ENCODE results near the gene GNG3. TPM values are rescaled to one million over a fixed set of nuclear protein-coding genes. Genes with fewer than 3 reads are reported as not detected.

Gene GNG3
- total and polyA plus RNA-seq, 5 donors = 0.57 TPM; not detected in 4

DNA sequence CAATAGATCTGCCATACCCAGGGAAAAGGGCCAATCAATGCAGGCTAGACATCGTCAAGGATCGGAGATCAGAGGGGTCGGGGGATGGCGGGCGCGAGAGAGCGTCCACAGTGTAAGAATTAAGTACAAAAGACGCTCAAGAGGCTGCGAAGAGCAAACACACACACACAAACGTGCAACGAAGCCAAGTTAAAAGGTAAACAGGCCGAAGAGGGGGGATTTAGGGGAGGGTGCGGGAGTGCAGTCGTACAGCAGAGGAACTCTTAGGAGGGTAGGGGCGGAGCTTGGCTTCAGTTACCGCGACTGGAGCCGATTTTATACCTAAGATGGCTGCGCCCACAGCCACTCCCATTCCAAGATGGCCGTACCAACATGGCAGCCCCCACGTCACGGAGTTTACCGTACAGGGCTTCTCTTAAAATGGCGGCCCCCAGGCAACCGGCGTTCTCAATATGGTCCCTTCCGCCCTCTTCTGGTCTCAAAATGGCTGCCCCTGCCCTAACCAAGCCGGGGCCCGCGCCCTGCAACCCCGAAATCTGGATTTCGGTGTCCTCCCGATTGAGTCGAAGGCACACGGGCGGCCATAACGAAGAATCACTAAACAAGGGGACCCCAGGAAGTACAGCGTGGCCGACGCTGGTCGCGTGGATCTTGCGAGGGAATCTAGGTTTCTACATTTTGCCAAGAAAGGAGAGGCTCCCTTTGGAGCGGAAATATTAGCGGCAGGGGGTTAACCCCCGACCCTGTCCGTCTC lies 1.9 kb downstream of the GNG3 start:
- Histone ChIP-seq H3K4me1 (ENCODE audit: control insufficient read depth, insufficient read depth, low read length) (peaks cover 19% of the 10 kb centered on the region), H3K27ac (ENCODE audit: low read length) (peak overlapping the region; percentile 100), H3K4me3 (ENCODE audit: low read length) (peak overlapping the region; percentile 65), H3K9me3 (ENCODE audit: control insufficient read depth, low read length) (no peaks in the 10 kb centered on the region), H3K27me3 (ENCODE audit: control insufficient read depth, insufficient read depth) (no peaks in the 10 kb centered on the region)
- ATAC-seq = peak; percentile 87 to 89
- under 1% methylated on average over 47 of the region's 47 CpGs for WGBS
- intact Hi-C loops (cut with DNase I) = no loop called here
- DNase-seq = peak; percentile 98 to 99 (median 99)

DNA sequence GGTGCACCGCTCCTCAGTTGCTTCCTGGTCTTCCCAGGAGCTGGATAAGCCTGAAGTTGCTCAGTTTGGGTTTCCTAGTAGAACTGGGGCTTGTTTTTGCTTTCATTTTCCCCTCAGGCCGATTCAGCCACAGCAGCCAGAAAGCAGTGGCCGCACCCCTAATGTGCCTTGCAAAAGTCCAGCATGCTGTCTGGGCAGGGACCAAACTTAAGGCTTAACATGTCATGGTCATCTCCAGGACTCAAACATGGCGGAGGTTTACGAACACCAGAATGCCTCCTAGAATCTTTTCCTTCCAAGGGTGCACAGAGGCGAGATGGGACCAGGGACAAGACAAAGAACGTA lies 2.5 kb downstream of the GNG3 start:
- DNase-seq (peak in 1 of 3 donors; percentile 63), ATAC-seq (peak in 1 of 2 donors; percentile 0)
- Histone ChIP-seq H3K27me3 (ENCODE audit: control insufficient read depth, insufficient read depth) (no peaks in the 10 kb centered on the region), H3K4me1 (ENCODE audit: control insufficient read depth, insufficient read depth, low read length) (peaks cover 19% of the 10 kb centered on the region), H3K27ac (ENCODE audit: low read length) (peak overlapping the region; percentile 98), H3K4me3 (ENCODE audit: low read length) (peak overlapping the region; percentile 65), H3K9me3 (ENCODE audit: control insufficient read depth, low read length) (no peaks in the 10 kb centered on the region)
- 60% methylated on average over 7 of the region's 7 CpGs for WGBS
- intact Hi-C loops (cut with DNase I) = no loop called here

DNA sequence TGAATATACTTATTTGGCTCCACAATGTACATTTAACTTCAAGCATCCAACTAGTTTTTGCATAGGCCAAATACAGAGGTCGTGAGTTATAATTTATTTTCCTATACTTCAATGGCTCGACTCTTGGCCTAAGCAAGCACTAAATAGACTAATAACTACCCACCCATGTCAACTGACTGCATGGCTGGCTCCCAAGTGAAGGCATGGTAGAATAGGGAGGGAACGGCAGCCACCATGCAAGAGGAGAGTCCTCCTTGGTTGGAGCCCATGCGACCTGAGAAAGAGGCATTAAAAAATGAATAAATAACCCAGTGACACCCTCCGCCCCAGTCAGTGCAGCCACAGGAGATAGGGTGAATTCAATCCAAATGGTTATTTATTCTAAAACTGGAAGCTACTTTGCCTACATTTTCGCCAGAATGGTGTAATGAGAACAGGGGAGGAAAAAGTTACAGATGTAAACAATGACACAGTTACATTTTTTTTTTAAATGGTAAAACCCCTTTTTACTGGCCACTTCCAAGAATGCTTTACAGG lies 4.9 kb downstream of the GNG3 start:
- H3K27ac ChIP-seq (ENCODE audit: low read length) = no peak overlapping the region

DNA sequence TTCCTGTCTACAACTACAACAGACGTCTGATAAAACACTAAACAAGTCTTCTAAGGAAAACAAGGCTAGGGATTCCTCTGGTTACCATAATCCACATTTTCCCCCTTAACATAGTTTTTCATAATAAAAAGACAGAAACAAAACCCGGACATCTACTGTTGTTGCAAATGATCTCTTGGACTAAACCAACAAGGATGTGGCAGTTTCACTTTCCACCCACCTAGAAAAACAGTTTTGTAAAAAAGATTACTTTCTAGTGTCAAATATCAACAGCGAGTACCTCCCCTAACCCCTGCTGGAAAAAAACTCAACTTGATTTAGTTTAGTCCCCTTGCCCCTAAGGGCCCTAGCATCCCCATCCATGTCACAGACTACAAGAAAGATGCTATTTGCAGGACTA lies 5.4 kb downstream of the GNG3 start:
- no peak overlapping the region for H3K4me3 ChIP-seq (ENCODE audit: low read length)
- DNase-seq = no peak
- no peaks in the 10 kb centered on the region for H3K9me3 ChIP-seq (ENCODE audit: control insufficient read depth, low read length)
- intact Hi-C loops (cut with DNase I) = no loop called here
- H3K27me3 ChIP-seq (ENCODE audit: control insufficient read depth, insufficient read depth) = no peaks in the 10 kb centered on the region
- peaks cover 13% of the 10 kb centered on the region for H3K4me1 ChIP-seq (ENCODE audit: control insufficient read depth, insufficient read depth, low read length)
- no peak overlapping the region for H3K27ac ChIP-seq (ENCODE audit: low read length)
- ATAC-seq = no peak
- WGBS = 58% methylated on average over 3 of the region's 3 CpGs

More for the DNA sequence above, 4.9 kb downstream of the GNG3 start:
- Histone ChIP-seq H3K27me3 (ENCODE audit: control insufficient read depth, insufficient read depth) (no peaks in the 10 kb centered on the region), H3K4me1 (ENCODE audit: control insufficient read depth, insufficient read depth, low read length) (peaks cover 13% of the 10 kb centered on the region), H3K4me3 (ENCODE audit: low read length) (no peak overlapping the region), H3K9me3 (ENCODE audit: control insufficient read depth, low read length) (no peaks in the 10 kb centered on the region)
- ATAC-seq = no peak
- 83% methylated on average over 6 of the region's 6 CpGs for WGBS
- intact Hi-C loops (cut with DNase I) = no loop called here
- no peak for DNase-seq

DNA sequence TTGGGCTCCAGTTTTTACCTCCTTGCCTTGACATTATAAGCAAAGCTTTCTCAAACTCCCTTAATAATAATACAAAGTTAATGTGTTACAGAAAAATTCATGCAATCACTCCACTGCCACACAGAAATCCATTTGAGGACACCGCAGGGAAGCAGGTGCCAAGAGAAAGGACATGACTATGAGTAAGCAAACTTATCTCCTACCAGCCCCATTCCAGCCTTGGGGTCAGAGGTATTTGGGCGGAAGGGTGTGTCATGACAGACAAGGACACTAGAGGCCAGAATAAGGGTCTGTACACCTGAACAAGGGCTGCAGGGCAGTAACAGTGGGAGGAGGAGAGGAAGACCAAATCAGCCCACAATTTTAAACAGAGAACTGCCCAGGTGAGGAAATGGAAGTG lies 5.9 kb downstream of the GNG3 start:
- no peak overlapping the region for H3K4me3 ChIP-seq (ENCODE audit: low read length)
- H3K27me3 ChIP-seq (ENCODE audit: control insufficient read depth, insufficient read depth) = no peaks in the 10 kb centered on the region
- intact Hi-C loops (cut with DNase I) = no loop called here
- ATAC-seq (no peak), DNase-seq (no peak)
- no peaks in the 10 kb centered on the region for H3K9me3 ChIP-seq (ENCODE audit: control insufficient read depth, low read length)
- H3K27ac ChIP-seq (ENCODE audit: low read length) = peak overlapping the region; percentile 80
- peaks cover 13% of the 10 kb centered on the region for H3K4me1 ChIP-seq (ENCODE audit: control insufficient read depth, insufficient read depth, low read length)
- 66% methylated on average over 2 of the region's 2 CpGs for WGBS

DNA sequence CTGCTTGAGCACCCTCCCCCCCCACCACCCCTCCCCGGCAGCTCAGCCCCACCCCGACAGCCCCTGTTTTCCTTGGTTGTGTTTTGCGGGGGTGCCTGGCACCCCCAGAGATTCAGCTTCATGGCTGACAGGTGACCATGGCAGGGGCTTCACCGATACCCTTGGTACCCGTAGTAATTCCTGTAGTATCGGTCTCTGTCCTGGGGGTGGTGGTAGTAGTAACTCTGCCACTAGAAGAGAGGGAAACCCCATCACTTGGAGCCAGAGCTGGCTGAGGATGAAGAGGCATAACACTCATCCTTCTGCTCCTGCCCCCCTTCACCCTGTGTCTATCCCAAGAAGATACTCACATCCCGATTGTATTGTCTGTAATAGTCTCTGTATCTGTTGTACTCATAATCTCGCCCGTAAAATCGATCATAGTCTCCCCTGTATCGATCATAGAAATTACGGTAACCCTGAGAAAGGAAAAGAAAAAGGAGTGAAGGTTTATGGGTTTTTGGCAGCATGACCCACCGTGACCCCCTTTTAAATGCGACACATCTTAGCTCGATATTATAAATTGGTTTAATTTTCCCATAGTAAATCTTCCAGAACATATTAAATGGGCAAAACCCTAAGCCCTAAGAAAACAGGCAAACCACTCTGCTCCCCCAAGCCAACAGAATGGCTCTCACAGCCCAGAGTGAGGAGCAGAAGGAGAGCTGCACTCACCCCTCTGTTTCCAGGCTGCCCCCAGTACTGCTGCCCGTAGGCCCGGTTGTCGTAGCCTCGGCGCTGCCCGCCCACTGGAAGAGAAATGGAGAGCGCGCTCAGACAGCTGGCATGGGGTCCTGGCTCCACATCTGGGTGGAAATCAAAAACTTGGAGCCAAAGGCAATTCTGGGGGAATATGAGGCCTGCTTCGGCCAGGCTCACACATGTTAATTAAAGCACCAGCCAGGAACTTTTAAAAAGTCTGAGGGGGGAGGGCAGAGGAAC lies 8.0 kb downstream of the GNG3 start:
- Histone ChIP-seq H3K4me1 (ENCODE audit: control insufficient read depth, insufficient read depth, low read length) (peaks cover 4% of the 10 kb centered on the region), H3K4me3 (ENCODE audit: low read length) (no peak overlapping the region), H3K27me3 (ENCODE audit: control insufficient read depth, insufficient read depth) (no peaks in the 10 kb centered on the region), H3K27ac (ENCODE audit: low read length) (no peak overlapping the region), H3K9me3 (ENCODE audit: control insufficient read depth, low read length) (no peaks in the 10 kb centered on the region)
- no peak for DNase-seq
- no peak for ATAC-seq
- 89% methylated on average over 24 of the region's 24 CpGs for WGBS
- intact Hi-C loops (cut with DNase I) = no loop called here

DNA sequence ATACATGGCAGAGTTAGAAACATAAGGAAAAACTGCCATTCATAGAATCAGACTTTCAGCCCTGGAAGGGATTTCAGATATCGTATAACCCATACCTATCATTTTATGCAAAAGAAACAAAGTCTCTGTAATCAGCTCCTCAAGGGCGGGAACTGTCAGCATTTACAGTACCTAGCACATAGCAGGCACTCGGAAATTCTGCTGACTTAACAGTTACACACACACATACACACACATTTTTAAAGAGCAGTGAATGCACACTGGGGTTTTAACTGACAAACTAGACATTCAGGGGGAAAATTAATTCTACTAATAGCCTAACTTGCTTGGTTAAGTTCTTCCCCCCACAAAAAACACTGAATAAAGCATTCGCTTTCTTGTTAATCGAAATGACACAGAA lies 8.7 kb downstream of the GNG3 start:
- no peaks in the 10 kb centered on the region for H3K27me3 ChIP-seq (ENCODE audit: control insufficient read depth, insufficient read depth)
- DNase-seq = no peak
- H3K4me1 ChIP-seq (ENCODE audit: control insufficient read depth, insufficient read depth, low read length) = peaks cover 4% of the 10 kb centered on the region
- H3K4me3 ChIP-seq (ENCODE audit: low read length) = no peak overlapping the region
- WGBS = 87% methylated on average over 5 of the region's 5 CpGs
- ATAC-seq = no peak
- no peak overlapping the region for H3K27ac ChIP-seq (ENCODE audit: low read length)
- no peaks in the 10 kb centered on the region for H3K9me3 ChIP-seq (ENCODE audit: control insufficient read depth, low read length)
- intact Hi-C loops (cut with DNase I) = no loop called here

DNA sequence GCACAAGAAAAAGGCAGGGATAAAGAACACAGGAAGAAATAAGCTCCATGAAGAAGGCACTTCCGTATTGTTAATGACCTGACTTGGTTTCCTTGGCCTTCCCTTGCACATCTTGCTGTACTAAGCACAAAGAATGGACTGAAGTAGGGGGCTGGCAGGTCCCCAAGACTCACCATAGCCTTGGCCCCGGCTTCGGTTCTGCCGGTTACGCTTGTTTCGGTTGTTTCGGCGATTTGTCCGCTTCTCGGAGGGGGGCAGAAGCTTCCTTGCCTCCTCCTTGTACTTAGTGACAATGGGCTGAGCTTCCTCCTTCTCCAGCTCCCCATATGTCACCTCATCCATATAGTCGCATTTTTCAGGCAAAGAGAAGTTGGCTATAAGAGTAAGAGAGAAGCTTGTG lies 9.3 kb downstream of the GNG3 start:
- H3K27ac ChIP-seq (ENCODE audit: low read length) = no peak overlapping the region
- WGBS = 87% methylated on average over 11 of the region's 11 CpGs
- no peak for ATAC-seq

DNA sequence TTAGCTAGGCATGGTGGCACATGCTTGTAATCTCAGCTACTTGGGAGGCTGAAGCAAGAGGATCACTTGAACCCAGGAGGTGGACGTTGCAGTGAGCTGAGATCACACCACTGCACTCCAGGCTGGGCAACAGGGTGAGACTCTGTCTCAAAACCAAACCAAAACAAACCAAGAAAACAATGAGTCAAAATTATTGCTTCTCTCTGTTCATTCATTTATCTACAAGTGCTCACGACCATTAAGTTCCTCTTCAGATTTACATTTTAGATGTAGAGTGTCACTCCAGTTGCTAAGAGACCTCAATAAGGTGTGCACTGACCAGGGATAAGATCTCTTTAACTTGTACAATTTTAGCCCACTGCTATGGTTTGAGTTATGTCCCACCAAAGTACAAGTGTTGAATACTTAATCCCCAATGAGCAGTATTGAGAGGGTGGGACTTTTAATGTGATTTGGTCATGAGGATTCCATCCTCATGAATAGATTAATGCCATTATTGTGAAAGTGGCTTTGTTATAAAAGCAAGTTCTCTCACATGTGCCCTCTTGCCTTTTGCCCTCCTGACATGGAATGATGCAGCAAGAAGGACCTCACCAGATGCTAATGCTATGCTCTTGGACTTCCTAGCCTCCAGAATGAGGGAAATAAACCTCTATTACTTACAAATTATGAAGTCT lies 12.0 kb downstream of the GNG3 start:
- WGBS = 78% methylated on average over 2 of the region's 2 CpGs
- intact Hi-C loops (cut with DNase I) = no loop called here
- H3K4me1 ChIP-seq (ENCODE audit: control insufficient read depth, insufficient read depth, low read length) = no peaks in the 10 kb centered on the region
- H3K27me3 ChIP-seq (ENCODE audit: control insufficient read depth, insufficient read depth) = no peaks in the 10 kb centered on the region
- no peaks in the 10 kb centered on the region for H3K9me3 ChIP-seq (ENCODE audit: control insufficient read depth, low read length)
- ATAC-seq (no peak), DNase-seq (no peak)
- H3K4me3 ChIP-seq (ENCODE audit: low read length) = no peak overlapping the region
- H3K27ac ChIP-seq (ENCODE audit: low read length) = no peak overlapping the region

More for the DNA sequence above, 9.3 kb downstream of the GNG3 start:
- Histone ChIP-seq H3K4me1 (ENCODE audit: control insufficient read depth, insufficient read depth, low read length) (peaks cover 4% of the 10 kb centered on the region), H3K27me3 (ENCODE audit: control insufficient read depth, insufficient read depth) (no peaks in the 10 kb centered on the region), H3K4me3 (ENCODE audit: low read length) (no peak overlapping the region), H3K9me3 (ENCODE audit: control insufficient read depth, low read length) (no peaks in the 10 kb centered on the region)
- DNase-seq = no peak
- intact Hi-C loops (cut with DNase I) = no loop called here

DNA sequence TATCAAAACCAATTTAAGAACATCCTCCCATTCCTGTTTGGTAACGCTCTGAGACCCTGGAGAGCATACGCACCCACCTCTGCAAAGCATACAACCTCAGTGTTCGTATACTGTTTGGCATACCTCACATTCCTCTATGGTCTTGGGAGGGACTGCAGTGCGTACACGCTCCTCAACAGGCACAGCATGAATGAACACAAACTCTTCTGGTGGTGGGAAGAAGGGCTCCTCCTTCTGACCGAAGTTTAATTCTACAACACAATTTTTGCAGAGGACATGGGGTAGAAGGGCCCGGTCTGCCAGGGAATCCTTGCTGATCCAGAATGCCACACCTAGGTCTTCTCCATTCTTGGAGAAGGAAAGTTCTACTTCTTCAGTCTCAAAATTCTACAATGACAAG lies 14.5 kb downstream of the GNG3 start:
- no peaks in the 10 kb centered on the region for H3K4me1 ChIP-seq (ENCODE audit: control insufficient read depth, insufficient read depth, low read length)
- DNase-seq = no peak
- no peaks in the 10 kb centered on the region for H3K27me3 ChIP-seq (ENCODE audit: control insufficient read depth, insufficient read depth)
- H3K4me3 ChIP-seq (ENCODE audit: low read length) = no peak overlapping the region
- no peak overlapping the region for H3K27ac ChIP-seq (ENCODE audit: low read length)
- no peak for ATAC-seq
- WGBS = 58% methylated on average over 7 of the region's 7 CpGs
- intact Hi-C loops (cut with DNase I) = no loop called here
- H3K9me3 ChIP-seq (ENCODE audit: control insufficient read depth, low read length) = no peaks in the 10 kb centered on the region
